22Rv1 (cell line): ENCODE data around the gene AHCYL1.

Experiments used
- CTCF ChIP-seq: fragments of 450-650 bp; IDR thresholded peaks from 2 replicates; pipeline ENCODE4 v1.5.1; 2017; ENCODE audit warnings: mild to moderate bottlenecking
- ZFX ChIP-seq: fragments of 450-650 bp; IDR thresholded peaks from 2 replicates; pipeline ENCODE4 v1.6.1; 2017; ENCODE audit warnings: antibody characterized with exemption, borderline replicate concordance

DNA sequence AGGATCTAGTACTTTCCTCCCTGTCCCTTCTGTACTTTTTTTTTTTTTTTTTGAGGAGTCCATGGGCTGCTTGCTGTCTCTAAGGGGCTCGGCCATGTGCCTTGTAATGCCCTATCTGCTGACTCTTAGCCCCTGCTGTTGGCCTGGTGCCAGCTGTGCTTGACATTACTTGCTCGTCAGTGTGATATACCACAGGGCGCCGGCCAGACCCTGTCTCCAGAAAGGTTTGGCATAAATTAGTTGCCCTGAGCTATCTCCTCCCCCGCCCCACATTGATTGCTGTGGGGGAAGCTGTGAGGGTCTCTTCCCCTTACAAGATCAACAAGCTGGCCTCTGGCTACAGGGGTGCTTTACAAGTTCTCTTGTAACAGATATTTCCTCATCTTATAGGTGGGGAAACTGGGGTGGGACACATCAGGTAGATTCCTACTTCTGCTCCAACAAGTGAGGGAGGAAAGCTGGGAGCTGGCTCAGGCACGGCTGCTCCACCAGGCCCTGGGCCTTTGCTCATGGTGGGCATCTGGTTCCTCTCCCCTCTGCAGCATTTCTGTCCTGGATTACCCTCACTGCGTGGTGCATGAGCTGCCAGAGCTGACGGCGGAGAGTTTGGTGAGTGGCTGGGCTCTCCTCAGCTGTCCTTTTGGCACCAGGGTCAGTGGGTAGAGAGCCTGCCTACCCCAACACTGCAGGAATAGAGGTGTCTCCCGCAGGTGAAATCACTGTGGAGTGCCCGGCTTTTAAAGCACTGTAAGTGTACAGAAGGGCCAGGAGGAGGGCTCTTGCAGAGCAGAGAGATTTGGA lies 65.4 kb downstream of the AHCYL1 start:
- no peak for TF ChIP-seq CTCF
- no peak for TF ChIP-seq ZFX
